GM19397 (cell line): ENCODE results near the gene POLR2L.

Experiments
- ATAC-seq: cut with Tn5 transposase; IDR thresholded peaks from one replicate; pipeline ENCODE4 v1.9.1; 2021; ENCODE audit warnings: mild to moderate bottlenecking, moderate library complexity; ENCODE audit not compliant: unreplicated experiment

POLR2L gene

DNA sequence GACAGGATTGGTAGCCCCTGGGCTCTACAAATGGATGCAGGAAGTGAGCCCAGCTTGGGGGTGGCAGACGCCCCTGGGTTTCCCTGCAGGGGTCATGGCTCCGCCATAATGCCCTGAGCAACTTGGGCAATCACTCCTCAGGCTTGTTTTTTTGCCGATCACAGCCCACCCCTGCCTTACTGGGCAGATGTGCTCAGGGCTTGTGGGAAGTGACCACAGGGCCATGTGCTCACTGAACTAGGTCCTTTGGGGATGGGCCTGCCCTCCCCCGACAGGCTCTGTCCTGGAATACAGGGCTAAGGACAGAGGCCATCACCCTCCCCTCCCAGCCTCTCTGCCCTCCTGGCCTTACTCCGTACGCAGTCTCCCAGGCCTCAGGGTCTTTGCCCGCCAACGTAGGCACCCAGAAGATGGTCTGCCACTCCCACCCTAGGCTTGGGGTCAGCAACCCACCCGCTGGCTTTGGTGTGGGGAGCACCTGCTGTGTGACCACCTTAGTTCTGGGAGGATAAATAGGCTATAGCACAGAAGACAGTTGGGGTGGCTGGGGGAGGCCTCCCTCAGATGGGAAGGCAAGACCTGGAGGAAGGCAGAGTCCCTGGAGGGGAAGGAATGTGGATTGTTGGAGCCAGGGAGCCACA, 28.8 kb downstream of the POLR2L start:
- ATAC-seq, result no peak

DNA sequence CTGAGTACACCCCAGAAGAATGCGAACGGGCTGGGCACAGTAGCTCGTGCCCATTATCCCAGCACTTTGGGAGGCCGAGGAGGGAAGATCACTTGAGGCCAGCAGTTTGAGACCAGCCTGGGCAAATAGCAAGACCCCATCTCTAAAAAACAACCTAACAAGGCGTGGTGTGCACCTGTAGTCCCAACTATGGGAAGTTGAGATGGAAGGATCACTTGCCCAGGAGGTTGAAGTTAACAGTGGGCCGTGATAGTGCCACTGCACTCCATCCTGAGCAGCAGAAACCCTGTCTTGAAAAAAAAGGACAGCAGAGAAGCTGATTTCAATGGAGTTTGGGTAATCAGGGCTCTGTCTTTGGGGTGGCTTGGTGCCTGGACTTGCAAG, 29.3 kb downstream of the POLR2L start:
- ATAC-seq, result no peak

DNA sequence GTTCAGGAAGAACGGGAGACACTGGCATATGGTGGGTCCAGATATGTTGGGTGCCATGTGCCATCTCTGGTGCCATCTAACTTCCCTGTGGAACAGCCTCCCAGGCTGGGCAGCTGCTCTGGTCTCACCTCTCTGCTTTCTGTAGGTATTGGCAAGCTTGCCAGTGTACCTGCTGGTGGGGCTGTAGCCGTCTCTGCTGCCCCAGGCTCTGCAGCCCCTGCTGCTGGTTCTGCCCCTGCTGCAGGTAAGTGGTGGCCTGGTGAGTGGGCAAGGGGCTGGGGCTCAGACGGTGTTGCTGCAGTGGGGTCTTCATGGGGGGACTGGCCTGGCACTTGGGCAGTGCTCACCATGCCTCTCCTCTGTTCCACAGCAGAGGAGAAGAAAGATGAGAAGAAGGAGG, 29.9 kb downstream of the POLR2L start:
- no peak for ATAC-seq

DNA sequence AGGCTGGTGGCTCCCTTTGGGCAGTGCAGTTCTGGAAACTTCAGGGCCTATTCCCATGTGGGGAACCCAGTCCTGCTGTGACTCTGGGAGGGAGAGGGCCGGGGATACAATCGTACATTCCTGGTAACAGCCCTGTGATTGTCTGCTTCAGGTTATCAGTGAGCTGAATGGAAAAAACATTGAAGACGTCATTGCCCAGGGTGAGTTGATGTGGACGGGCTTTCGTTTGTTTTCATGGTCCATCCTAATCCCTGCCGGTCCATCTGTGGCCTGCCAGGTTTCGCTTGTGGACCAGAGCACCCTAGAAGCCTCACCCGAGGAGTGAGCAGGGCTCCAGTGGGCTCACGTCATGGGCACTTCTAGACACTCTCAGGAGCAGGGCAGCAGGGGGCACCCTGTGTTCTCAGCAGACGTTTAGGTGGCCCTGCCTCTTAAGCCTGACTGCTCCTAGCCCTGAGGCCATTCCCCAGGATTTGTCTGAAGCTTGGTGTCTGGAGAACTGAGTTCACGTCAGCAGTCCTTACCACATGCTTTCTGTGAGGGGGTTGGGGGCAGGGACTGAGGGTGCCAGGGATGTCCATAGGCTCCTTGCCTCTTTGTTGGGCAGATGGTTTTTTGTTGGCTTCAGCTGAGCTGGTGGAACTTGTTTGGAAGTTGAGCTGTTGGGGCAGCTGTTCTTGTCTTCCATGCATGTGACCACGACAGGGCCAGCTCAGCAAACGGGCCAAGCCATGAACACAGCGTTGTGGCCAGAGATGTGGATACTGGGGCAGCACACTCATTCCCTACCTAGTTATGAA, 30.7 kb downstream of the POLR2L start:
- no peak for ATAC-seq

DNA sequence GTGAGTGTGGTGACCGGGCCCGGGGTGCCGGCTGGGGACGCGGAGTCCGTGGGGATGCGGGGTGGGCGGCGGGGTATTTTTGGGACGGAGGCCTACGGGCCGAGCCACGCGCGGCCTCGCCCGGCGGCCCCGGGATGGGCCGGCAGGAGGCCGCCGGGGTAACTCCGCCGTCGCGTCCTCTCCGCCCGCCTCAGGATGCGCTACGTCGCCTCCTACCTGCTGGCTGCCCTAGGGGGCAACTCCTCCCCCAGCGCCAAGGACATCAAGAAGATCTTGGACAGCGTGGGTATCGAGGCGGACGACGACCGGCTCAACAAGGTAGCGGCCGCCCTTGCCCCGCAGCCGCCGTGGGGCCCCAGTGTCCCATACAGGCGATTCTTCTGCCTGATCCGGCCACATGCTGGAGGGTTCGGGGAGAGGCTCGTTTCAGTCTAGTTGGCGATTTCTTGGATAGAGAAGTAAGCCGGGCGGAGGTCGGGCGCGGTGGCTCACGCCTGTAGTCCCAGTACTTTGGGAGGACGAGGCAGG, 32.2 kb downstream of the POLR2L start:
- ATAC-seq, result no peak

DNA sequence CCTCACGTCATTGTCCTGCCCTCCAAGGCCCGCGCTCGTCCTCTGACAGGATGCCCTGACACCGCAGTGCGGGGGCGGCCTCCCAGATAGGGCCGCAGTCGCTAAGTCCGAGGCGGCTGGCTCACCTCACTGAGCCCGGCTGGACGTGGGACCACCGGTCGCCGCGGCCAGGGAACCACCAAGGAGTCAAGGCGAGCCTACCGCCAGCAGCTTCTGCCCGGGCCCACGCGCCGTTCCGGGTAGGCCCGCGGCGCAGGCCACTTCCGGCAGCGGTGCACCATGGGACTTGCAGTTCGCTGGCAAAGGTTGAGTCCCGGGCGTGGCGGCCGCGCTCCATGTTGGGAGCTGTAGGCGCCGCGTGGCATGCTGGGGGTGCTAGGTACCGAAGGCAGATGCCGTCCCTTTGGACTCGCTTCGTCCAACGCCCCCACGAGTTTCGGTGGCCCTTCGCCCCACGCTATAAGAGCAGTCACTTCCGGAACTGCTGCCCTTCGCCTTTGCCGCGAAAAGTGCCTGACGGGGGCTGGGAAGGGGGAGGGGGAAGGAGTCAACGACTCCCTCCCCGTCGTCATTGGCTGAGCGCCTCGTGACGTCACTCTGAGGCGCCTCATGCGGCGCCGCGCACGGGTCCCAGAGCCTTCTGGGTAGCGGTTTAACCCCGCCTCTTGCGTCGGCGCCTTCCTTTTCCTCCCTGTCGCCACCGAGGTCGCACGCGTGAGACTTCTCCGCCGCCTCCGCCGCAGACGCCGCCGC, 32.9 kb downstream of the POLR2L start, which contains the start of gene RPLP2:
RPLP2 (plus strand) TSS at position 681 of the 753 bp plus-strand sequence. CDS start 268 bp downstream, outside the sequence.
- peak; percentile 75 for ATAC-seq

DNA sequence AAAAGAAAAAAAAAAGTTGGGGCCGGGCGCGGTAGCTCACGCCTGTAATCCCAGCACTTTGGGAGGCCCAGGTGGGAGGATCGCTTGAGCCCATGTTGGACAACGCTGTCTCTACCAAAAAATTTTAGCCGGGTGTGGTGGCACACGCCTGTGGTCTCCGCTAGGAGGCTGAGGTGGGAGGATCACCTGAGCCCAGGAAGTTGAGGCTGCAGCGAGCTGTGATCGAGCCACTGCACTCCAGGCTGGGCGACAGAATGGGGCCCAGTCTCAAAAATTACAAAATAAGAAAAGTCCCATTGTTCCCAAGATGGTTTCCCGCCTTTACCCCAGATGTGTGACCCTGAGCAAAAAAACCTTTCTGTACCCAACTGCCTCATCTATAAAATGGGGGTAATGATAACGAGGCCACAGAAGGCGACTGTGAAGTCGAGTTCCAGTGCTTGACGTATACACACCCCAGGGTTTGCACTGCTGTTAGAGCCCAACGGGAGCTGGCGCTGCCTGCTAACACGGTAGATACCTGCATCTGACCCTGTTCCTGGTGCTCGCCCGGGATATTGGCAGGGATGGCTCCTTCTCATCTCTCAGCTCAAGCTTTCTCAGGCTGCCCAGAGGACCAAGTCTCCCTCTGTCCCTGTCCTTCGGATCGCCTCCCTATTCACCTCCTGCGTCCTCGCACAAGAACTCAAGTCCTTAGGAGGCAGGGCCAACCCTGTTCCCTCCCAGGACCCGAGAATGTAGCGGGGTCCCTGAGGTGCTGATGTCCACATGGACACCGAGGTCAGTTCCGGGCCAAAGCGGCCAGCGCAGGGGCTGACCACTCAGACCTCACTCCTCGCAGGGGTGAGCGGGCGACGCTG, 33.7 kb downstream of the POLR2L start:
- no peak for ATAC-seq

GRCh38 chr11:804599-804964, 37.7 kb downstream of the POLR2L start:
- no peak for ATAC-seq

- ATAC-seq, result no peak
Measured at GRCh38 chr11:803770-804598, 38.3 kb downstream of the POLR2L start.

GRCh38 chr11:803467-803742, 38.9 kb downstream of the POLR2L start:
- ATAC-seq, result no peak

DNA sequence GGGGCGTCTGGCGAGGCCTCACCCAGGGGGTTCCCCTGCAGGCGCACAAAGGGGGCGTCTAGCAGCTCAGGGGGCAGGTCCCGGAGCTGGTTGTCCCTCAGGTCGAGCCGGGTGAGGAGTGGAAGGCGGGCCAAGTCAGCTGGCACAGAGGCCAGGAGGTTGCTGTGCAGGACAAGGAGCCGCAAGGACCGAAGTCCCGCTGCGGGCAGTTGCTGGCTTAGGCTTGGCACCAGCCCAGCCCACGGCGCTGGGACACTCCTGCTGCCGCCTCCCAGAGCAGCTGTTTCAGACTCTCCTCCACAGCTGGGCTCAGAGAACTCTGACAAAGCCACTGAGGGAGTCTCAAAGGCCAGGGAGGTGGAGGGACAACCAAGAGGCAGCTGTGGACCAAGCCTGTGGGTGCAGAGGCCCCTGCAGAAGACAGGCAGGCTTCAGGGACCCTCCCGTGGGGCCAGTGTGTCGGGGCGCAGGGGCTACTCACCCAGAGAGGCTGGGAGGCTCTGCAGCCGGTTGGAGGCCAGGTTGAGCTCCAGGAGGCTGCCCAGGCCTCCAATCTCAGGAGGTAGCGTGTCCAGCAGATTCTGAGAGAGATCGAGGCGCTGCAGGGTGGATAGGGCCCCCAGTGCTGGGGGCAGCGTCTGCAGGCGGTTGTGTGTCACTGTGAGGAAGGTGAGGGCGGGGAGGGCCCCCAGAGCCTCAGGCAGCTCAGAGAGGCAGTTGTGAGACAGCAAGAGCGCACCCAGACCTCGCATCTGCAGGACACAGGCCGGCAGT, 39.4 kb downstream of the POLR2L start:
- ATAC-seq, result no peak

- ATAC-seq, result no peak
Measured at GRCh38 chr11:802018-802617, 40.2 kb downstream of the POLR2L start.

GRCh38 chr11:801097-801780, 41.1 kb downstream of the POLR2L start:
- ATAC-seq, result no peak

GRCh38 chr11:800473-800872, 41.9 kb downstream of the POLR2L start:
- no peak for ATAC-seq

DNA sequence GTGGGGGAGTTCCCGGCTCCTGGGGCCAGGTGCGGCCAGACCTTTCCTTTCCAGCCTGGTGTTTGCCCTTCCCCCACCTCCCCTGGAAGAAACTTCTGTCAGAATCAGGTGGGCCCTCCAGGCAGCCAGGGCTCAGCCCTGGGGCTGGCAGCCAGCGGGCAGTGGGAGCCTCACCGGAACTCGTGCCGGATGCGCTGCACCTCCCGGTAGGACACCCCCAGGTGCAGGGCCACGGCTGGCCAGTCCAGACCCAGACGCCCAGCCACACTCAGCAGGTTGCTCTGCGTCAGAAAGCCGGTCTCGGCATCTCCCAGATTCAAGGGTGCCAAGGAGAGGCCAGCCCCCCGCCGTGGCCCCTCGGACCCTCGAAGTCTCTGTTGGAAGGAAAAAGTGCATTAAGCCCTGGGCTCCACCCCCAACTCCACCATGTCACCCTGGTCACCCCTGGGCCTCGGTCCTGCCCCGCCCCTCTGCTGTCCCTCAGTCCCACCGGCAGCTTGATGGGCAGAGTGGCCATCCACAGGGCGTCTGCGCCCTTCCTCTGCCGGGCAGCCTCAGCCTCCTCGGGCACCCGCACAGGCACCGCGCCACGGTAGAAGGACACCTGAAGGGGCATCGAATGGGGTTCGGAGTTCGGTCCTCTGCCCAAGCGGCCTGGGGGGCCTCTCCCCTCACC, 42.5 kb downstream of the POLR2L start:
- no peak for ATAC-seq

DNA sequence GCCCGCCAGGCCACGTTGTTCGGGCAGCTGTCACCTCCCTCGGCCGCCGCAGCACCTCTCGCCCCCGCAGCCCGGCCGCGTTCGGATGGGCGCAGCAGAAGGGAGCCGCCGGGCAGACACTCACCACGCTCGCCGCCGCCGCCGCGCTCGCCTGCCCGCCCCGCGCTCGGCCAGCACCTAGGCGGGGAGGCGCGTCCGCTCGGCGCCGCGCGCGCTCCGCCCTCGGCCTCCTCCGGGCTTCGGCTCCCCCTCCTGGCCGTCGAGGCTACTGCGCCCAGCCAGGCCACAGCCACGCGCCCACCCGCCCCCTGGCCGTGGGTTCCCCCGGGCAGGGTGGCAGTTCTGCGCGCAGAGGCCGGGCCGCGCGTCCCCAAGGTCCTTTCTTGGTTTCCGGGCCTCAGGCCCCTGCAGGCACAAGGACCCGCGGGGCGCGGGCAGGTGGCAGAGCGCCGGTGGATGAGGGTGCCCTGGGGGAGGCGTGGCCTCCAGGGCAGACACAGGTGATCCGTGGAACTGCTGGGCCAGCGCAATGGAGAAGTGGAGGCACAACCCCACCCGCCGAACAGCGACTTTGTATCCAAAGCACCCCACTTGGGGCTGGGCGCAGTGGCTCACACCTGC, 44.1 kb downstream of the POLR2L start, which contains the start of gene SLC25A22:
SLC25A22 (minus strand) TSS at position 189 of the 621 bp plus-strand sequence. CDS start 3,275 bp downstream, outside the sequence.
- peak; percentile 51 for ATAC-seq
